GM18508 (cell line): ENCODE measurements around the gene DEPDC5.
"Not testable (repeated sequence)": the region's sequence is repeated elsewhere in the genome, so short reads cannot be mapped to it uniquely, and the experiment has no call there.

Source experiments
- ATAC-seq: cut with Tn5 transposase; IDR thresholded peaks from one replicate; pipeline ENCODE4 v1.9.1; 2021; ENCODE audit warnings: moderate number of reproducible peaks; ENCODE audit not compliant: insufficient read depth, unreplicated experiment

The DEPDC5 gene

DNA sequence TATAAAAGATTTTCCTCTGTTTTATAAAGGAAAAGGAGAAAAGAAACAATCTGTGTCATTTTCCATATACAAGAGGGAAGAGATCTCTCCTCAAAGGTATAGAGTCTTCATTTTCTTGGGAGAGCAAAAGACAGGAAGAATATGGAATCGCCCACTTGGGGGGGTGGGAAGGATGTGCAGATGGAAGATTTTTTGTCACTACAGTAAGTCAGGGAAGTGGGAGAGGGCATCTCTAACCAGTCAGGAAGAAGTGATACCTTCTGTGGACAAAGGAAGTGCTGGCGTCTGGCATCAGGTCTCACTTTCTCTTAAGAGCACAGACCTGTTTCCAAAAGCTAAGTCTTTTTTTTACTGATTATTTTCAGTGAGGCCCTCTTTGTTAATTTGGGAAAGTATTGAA lies 5.3 kb upstream of the DEPDC5 start:
- no peak for ATAC-seq

DNA sequence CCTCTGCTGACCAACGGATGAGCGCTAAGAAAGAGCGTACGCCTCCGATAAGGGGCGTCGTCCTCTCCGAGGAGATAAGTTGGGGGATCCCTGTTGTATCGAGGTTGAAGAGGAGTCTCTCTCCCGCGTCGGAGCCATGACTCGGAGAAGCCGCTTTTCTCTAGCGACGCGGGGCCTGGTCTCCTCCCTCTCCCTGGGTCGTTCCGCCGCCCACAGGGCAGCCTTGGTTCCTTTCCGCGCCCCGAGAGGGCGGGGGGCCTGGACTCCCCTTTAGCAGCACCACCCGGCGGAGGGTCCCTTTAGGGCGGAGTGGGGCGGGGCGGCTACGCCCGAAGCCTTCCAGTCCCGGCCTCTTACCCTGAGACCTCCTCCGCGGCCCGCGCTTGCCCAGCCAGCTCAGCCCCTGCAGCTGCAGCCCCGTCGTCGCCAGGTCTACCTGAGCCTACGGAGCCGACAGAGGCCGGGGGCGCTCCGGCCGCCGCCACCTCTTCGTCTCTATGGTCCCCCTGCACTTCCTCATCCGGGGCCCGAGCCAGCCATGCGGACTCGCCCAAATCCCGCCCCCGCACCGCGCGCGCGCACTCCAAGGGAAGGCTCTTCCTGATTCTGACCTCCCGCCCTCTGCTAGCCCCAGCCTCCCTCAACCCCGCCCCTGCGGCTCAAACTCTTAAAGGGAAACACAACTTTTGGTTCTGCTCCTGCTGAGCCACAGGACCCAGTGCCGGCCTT lies 4.0 kb upstream of the DEPDC5 start, which contains the start of gene PRR14L:
Gene PRR14L (minus strand): TSS at position 497 of the 729 bp plus-strand sequence. CDS start 11,272 bp downstream, outside the sequence.
- peak; percentile 33 for ATAC-seq

DNA sequence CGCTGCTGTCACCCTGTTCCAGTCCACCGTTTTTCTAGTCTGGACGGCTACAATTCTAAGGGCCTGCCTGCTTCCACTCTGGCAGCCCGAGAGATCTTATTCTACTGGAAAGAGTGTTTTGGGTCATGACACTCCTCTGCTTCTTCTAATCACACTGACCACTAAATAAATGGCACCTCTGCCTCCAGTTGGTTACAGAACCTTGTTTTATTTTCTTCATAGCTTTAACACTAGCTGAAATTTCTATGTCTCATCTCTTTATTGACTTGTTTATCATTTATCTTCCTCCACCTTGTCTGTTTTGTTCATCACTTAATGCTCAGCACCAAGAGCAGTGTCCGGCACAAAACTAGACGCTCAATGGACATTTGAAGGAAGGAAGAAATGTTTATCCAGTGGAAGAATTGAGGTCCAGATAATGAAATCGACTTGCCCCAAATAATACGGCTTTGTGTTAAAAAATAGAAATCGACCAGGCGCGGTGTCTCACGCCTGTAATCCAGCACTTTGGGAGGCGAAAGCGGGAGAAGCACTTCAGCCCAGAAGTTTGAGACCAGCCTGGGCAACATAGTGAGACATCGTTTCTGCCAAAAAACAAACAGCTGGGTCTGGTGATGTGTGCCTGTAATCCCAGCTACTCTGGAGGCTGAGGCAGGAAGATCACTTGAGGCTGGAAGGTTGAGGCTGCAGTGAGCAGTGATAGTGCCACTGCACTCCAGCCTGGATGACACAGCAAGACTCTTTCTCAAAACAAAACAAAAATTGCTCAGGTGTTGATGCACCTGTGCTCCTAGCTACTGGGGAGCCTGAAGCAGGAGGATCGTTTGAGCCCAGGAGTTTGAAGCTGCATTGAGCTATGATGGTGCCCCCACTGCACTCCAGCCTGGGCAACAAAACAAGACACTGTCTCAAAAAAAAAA lies 3.2 kb upstream of the DEPDC5 start:
- ATAC-seq: no peak

DNA sequence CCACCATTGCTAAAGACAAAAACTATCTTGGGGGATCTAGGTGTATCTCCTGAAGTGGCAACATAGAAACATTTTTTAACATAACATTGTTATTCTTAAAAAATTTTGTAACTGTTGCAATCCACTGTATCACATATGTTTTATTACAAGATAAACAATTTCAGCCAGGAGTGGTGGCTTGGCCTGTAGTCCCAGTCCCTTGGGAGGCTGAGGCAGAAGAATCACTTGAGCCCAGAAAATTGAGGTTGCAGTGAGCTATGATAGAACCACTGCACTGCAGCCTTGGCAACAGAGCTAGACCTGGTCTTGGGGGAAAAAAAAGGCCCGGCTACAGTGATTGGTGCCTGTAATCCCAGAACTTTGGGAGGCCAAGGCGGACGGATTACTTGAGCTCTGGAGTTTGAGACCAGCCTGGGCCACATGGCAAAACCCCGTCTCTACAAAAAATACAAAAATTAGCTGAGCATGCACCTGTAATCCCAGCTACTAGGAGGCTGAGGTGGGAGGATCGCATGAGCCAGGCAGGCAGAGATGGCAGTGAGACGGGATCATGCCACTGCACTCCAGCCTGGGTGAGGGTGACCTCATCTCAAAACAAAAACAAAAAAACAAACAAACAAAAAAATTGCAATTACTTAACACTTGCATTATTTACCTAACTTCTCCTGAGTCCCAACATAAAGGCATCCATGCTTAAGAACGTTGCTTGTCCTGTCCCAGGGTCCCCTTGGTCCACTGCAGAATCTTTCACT lies 1.5 kb upstream of the DEPDC5 start:
- no peak for ATAC-seq

DNA sequence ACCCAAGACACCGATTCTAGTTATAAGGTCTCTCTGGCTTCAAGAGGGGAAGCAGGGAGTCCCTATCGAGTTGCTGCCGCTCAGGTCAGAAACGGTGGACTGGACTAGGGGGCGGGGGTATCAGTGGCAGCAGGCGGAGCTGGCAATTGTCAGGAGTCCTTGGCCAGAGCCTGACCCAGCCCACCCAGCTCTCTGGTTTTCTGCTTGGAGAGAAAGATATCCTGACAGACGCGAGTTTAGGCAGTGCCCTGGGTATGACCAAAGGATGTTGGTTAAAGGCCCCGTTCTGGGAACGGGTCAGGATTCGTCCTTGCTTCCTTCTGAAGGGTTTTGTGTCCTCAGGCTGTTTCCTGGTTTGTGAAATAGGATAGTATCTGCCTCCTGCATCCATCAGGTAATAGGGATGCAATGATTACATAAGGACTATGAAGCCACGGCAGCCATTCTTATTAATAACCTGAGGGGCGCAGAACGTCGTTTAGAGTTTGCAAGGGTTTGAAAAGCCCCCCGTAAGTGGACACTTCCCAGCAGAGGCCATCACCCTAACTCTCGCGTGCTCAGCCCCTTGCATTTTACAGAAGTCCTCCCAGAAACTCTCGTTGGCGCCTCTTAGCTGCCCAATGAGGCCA lies 700 bp upstream of the DEPDC5 start:
- ATAC-seq: no peak

DNA sequence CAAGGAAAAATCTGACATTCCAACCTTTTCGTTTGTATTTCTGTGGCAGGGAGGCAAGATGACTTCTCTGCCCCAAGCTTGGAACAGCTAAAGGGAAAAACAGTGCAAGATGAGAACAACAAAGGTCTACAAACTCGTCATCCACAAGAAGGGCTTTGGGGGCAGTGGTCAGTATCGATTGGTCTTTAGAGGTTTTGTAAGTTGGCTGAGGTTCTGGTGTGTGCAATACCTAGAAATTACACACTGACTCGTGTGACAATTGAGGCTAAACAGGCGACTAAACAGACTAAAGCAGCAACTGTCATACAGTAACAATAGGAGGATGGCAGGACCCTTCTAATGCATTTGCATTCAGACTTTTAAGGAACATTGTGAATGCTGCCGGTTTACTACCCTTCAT lies 994 bp downstream of the DEPDC5 start:
- ATAC-seq: no peak

DNA sequence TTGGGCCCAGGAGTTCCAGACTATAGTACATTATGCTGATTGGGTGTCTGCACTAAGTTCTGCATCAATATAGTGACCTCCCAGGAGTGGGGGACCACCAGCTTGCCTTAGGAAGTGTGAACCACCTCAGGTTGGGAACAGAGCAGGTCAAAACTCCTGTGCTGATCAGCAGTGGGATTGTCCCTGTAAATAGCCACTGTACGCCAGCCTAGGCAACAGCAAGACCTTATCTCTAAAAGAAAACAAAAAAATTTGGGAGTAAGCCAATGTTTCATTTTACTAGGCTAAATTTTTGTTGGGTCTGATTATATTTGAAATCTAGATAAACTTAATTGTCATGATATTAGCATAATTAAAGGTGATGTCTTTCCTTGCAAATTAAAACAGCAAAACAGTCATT lies 3.4 kb downstream of the DEPDC5 start:
- ATAC-seq: no peak

DNA sequence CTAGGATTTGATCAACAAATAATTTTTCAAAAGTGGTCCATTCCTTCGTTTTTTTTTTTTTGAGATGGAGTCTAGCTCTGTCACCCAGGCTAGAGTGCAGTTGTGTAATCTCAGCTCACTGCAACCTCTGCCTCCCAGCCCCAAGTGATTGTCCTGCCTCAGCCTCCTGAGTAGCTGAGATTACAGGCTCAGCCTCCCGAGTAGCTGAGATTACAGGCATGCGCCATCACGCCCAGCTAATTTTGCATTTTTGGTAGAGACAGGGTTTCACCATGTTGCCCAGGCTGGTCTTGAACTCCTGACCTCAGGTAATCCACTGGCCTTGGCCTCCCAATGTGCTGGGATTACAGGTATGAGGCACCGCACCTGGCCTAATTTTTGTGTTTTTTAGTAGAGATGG lies 5.0 kb downstream of the DEPDC5 start:
- ATAC-seq: not testable (repeated sequence)

DNA sequence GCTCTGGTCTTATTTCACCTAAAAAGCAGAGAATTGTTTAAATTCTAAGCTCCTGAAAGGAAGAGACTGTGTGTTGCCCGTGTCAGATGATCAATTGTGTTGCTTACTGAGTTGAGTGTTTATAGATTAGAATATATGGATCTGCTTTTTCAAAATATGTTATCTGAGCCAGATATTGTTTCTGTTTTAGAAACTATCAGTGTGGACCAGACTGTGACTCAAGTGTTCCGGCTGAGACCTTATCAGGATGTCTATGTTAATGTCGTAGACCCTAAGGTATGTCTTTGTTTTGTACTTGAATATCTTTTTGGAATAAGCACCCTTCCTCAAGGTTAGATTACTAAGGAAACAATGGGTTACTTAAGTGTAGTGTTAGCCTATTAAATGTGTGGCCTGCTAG lies 11.0 kb downstream of the DEPDC5 start:
- no peak for ATAC-seq

DNA sequence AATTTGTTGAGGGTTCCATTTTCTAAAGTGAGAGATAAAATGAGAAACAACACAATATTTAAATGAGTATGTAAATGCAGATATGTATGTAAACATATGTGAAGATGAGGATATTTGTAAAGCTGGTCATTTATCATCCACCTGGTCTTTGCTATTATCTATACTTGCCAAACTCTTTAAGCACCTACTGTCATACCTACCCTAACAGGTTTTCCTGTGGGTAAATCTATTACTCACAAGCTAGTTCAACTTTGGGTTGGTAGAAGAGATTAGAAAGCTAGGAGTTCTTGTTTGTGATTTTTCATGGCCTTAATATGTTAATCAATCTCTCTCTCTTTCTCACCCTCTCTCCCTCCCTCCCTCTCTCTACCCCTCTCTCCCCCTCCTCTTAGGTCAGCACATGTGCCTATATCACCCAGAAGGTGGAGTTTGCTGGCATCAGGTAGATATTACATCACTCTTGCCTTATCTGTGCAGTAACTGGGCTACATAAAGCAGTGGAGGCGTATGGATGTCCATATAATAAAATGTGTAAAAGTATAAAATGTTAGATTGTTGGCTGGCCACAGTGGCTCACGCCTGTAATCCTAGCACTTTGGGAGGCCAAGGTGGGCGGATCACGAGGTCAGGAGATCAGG lies 14.7 kb downstream of the DEPDC5 start:
- ATAC-seq: no peak

DNA sequence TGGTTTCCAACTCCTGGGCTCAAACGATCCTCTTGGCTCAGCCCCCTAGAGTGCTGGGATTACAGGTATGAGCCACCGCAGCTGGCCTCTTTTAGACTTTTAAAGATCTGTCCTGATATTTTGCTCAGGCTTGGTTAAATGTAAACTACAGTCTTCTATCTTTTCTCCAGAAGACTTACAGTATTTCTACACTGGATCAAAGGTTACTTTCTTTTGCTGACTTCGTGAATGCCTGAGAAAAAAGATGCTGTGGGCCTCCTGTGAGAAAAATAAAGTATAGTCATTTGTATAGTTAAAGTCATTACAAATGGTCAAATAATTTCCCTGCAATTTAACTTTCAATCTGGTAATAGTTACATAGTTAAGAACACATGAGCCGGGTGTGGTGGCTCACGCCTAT lies 19.6 kb downstream of the DEPDC5 start:
- ATAC-seq: no peak

DNA sequence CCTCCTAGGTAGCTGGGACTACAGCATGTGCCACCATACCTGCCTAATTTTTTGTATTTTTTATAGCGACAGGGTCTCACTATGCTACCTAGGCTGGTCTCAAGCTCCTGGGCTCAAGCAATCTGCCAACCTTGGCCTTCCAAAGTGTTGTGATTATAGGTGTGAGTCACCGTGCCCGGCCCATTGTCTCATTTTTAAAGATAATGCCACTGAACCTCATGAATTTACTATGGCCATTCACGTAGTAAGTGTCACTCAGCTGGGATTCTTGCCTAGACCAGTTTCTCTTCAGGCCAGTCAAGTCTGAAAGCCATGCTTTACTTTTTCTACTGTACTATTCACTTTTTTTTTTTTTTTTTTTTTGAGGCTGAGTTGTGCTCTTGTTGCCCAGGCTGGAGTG lies 22.4 kb downstream of the DEPDC5 start:
- no peak for ATAC-seq

DNA sequence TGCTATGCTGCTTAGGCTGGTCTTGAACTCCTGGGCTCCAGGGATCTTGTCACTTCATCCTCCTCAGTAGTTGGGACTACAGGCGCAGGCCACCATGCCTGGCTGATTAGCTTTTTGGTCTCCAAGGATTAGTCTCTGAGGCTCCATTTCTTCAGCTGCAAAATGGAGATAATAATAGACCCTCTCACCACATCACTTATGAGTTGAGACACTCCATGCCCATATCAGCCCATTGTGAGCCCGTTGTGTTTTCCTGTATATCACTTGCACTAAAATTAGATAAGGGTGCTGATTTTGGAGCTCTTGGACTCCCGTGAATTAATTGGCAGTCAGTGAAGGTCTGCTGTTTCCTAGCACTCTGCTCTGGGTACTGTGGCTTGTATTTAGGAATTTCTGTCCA lies 36.0 kb downstream of the DEPDC5 start:
- ATAC-seq: no peak

DNA sequence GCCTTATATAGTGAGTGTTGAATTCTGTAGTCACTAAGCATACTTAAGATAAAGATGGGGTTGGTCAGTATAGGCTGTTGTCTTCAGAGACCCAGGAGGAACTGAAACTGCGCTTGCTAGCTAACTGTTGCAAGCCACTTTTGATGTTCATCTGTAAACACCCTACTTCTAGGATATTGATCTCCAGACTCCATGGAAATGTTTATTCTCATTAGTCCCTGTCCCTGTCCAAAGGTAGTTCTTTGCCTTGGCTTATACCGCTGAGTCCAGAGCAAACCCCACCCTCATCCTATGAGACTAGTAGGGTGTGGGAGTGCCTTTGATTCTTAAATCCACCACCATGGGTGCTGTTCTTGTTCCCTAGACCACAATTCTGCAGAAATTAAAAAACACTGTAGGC lies 36.4 kb downstream of the DEPDC5 start:
- ATAC-seq: no peak

DNA sequence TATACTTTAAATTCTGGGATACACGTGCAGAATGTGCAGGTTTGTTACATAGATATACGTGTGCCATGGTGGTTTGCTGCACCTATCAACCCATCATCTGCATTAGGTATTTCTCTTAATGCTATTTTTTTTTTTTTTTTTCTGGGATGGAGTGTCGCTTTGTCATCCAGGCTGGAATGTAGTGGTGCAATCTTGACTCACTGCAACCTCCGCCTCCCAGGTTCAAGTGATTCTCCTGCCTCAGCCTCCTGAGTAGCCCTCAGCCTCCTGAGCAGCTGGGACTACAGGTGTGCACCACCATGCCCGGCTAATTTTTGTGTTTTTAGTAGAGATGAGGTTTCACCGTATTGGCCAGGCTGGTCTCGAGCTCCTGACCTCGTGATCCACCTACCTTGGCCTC lies 45.5 kb downstream of the DEPDC5 start:
- ATAC-seq: not testable (repeated sequence)

DNA sequence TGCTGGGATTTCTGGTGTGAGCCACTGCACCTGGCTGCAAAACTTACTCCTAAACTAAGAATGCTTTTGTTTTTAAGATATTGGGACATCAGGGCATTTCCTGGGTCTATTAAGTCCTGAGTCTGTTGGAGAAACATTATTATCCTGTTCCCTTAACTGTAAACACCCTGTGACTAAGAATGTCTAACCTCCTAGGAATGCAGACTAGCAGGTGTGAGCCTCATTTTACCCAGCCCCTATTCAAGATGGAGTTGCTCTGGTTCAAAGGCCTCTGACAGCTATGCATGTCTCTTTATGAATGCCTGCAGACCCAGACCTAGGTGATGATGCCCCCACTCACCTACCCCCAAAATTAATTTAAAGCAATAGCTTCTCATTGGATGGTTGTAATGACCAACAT lies 46.2 kb downstream of the DEPDC5 start:
- no peak for ATAC-seq

DNA sequence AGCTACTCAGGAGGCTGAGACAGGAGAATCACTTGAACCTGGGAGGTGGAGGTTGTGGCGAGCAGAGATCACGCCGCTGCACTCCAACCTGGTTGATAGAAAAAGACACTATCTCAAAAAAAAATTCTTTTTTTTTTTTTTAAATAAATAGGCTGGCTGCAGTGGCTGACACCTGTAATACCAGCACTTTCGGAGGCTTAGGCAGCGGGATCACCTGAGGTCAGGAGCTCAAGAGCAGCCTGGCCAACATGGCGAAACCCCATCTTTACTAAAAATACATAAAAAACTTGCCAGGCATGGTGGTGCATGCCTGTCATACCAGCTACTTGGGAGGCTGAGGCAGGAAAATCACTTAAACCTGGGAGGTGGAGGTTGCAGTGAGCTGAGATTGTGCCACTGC lies 47.0 kb downstream of the DEPDC5 start:
- not testable (repeated sequence) for ATAC-seq

DNA sequence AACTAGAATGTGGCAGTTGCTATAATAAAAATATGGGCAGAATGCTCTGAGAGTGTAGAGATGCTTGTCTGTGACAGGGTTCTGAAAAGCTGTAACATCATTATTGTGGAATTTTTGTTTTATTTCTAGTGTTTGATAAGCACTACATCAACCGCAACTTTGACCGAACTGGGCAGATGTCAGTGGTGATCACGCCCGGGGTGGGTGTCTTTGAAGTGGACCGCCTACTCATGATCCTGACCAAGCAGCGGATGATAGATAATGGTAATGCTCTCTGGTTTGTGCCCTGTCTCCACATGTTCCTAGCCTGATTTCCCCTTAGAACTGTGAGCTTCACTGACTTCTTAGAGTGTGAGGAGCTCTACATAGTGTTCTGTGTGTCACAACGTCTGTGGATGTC lies 48.8 kb downstream of the DEPDC5 start:
- no peak for ATAC-seq

DNA sequence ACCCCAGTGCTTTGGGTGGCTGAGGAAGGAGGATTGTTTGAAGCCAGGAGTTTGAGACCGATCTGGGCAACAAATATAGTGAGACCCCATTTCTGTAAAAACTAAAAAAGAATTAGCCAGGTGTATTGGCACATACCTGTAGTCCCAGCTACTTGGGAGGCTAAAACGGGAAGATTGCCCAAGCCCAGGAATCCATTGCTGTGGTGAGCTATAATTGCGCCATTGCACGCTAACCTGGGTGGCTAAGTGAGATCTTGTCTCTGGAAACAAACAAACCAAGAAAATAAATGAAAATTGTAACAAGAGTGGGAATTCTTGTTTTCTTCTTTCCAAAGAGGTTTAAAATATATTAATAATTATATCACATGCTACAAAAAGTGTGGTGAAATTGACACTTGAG lies 52.9 kb downstream of the DEPDC5 start:
- ATAC-seq: no peak
